HEK293 (cell line): ENCODE data around the gene ANTXR1.

Experiments used
- CTCF ChIA-PET: fragments of 350-600 bp; formaldehyde crosslinking; extraction: SDS; loops from one replicate; lab custom pipeline; 2021; ENCODE audit warnings: antibody characterized with exemption; lab: Yijun Ruan, JAX
- POLR2A ChIA-PET: fragments of 300-600 bp; formaldehyde crosslinking; extraction: SDS; loops from one replicate; lab custom pipeline; 2020; ENCODE audit warnings: antibody characterized with exemption, inconsistent platforms; lab: Yijun Ruan, JAX
- H3K27ac ChIP-seq: fragments of 200-500 bp; sonication (Bioruptor generic); 2 replicates; pipeline ENCODE4 v1.5.1; 2014; ENCODE audit warnings: low read depth, low read length, control low read depth, inconsistent platforms; ENCODE audit errors: extremely low read depth
- H3K36me3 ChIP-seq, 2 experiments: fragments of 200-500 bp in 1 of 2; sonication (Bioruptor generic) in 1 of 2; 1 replicate in 1 of 2; 2 replicates in 1 of 2; pipeline ENCODE4 v1.5.1; 2014 to 2017; ENCODE audit warnings: inconsistent platforms in 2 of 2, low read length in 2 of 2; ENCODE audit not compliant: control insufficient read depth in 2 of 2, insufficient read depth in 1 of 2
- H3K4me1 ChIP-seq: fragments of 200-500 bp; sonication (Bioruptor generic); 2 replicates; pipeline ENCODE4 v1.5.1; 2014; ENCODE audit warnings: mild to moderate bottlenecking, low read length, inconsistent platforms; ENCODE audit not compliant: control insufficient read depth, insufficient read depth
- H3K4me3 ChIP-seq: 2 replicates; pipeline ENCODE4 v1.5.1; 2011; ENCODE audit warnings: low read depth, mild to moderate bottlenecking, control low read depth, low read length, moderate library complexity
- H3K9me3 ChIP-seq: fragments of 200-500 bp; sonication (Bioruptor generic); 2 replicates; pipeline ENCODE4 v1.5.1; 2014; ENCODE audit warnings: low read depth, low read length, inconsistent platforms; ENCODE audit not compliant: control insufficient read depth, insufficient read depth
- HOXC10 ChIP-seq: sonication (generic); formaldehyde crosslinking; IDR thresholded peaks from 2 replicates; pipeline ENCODE4 v1.8.1; 2023; ENCODE audit warnings: mild to moderate bottlenecking, missing genetic modification reagents
- KLF17 ChIP-seq: fragments of 450-650 bp; formaldehyde crosslinking; IDR thresholded peaks from 2 replicates; pipeline ENCODE4 v1.5.1; 2016; ENCODE audit warnings: missing biosample characterization, missing genetic modification characterization
- KLF7 ChIP-seq: fragments of 450-650 bp; formaldehyde crosslinking; IDR thresholded peaks from 2 replicates; pipeline ENCODE4 v1.5.1; 2016; ENCODE audit warnings: missing biosample characterization, missing genetic modification characterization, borderline replicate concordance
- REST ChIP-seq: fragments of 450-650 bp; formaldehyde crosslinking; IDR thresholded peaks from 2 replicates; pipeline ENCODE4 v1.5.1; 2016; ENCODE audit warnings: missing biosample characterization, missing genetic modification characterization
- ZNF10 ChIP-seq: fragments of 450-650 bp; formaldehyde crosslinking; IDR thresholded peaks from 2 replicates; pipeline ENCODE4 v1.5.1; 2017; ENCODE audit warnings: missing biosample characterization, missing genetic modification characterization
- ZNF114 ChIP-seq: fragments of 450-650 bp; formaldehyde crosslinking; IDR thresholded peaks from 2 replicates; pipeline ENCODE4 v1.5.0; 2017; ENCODE audit warnings: missing biosample characterization, missing genetic modification characterization
- ZNF121 ChIP-seq: fragments of 450-650 bp; formaldehyde crosslinking; IDR thresholded peaks from 2 replicates; pipeline ENCODE4 v1.5.1; 2016; ENCODE audit warnings: missing biosample characterization, missing genetic modification characterization
- ZNF133 ChIP-seq: fragments of 450-650 bp; formaldehyde crosslinking; IDR thresholded peaks from 2 replicates; pipeline ENCODE4 v1.5.1; 2016; ENCODE audit warnings: missing biosample characterization, missing genetic modification characterization
- ZNF174 ChIP-seq: fragments of 450-650 bp; formaldehyde crosslinking; IDR thresholded peaks from 2 replicates; pipeline ENCODE4 v1.5.0; 2017; ENCODE audit warnings: missing biosample characterization, mild to moderate bottlenecking, missing genetic modification characterization
- ZNF266 ChIP-seq: fragments of 450-650 bp; formaldehyde crosslinking; IDR thresholded peaks from 2 replicates; pipeline ENCODE4 v1.5.1; 2016; ENCODE audit warnings: missing biosample characterization, missing genetic modification characterization, low read depth
- ZNF292 ChIP-seq: fragments of 450-650 bp; formaldehyde crosslinking; IDR thresholded peaks from 2 replicates; pipeline ENCODE4 v1.5.1; 2016; ENCODE audit warnings: low read depth, missing biosample characterization, missing genetic modification characterization, borderline replicate concordance
- ZNF302 ChIP-seq: fragments of 450-650 bp; formaldehyde crosslinking; IDR thresholded peaks from 2 replicates; pipeline ENCODE4 v1.5.1; 2016; ENCODE audit warnings: missing biosample characterization, missing genetic modification characterization, low read depth
- ZNF335 ChIP-seq: fragments of 450-650 bp; formaldehyde crosslinking; conservative IDR thresholded peaks from 2 replicates; pipeline ENCODE4 v1.5.1; 2016; ENCODE audit warnings: missing biosample characterization, missing genetic modification characterization
- ZNF391 ChIP-seq: fragments of 450-650 bp; formaldehyde crosslinking; IDR thresholded peaks from 2 replicates; pipeline ENCODE4 v1.5.1; 2016; ENCODE audit warnings: low read depth, missing biosample characterization, missing genetic modification characterization, borderline replicate concordance
- ZNF404 ChIP-seq: fragments of 450-650 bp; formaldehyde crosslinking; IDR thresholded peaks from 2 replicates; pipeline ENCODE4 v1.5.1; 2017; ENCODE audit warnings: missing biosample characterization, missing genetic modification characterization
- ZNF416 ChIP-seq: fragments of 450-650 bp; formaldehyde crosslinking; IDR thresholded peaks from 2 replicates; pipeline ENCODE4 v1.5.1; 2016; ENCODE audit warnings: missing biosample characterization, missing genetic modification characterization
- ZNF521 ChIP-seq: fragments of 450-650 bp; formaldehyde crosslinking; IDR thresholded peaks from 2 replicates; pipeline ENCODE4 v1.5.1; 2017; ENCODE audit warnings: missing biosample characterization, mild to moderate bottlenecking, missing genetic modification characterization
- ZNF530 ChIP-seq: fragments of 450-650 bp; formaldehyde crosslinking; IDR thresholded peaks from 2 replicates; pipeline ENCODE4 v1.5.1; 2016; ENCODE audit warnings: low read depth, missing biosample characterization, missing genetic modification characterization
- ZNF544 ChIP-seq: fragments of 450-650 bp; formaldehyde crosslinking; IDR thresholded peaks from 2 replicates; pipeline ENCODE4 v1.5.0; 2017; ENCODE audit warnings: missing biosample characterization, missing genetic modification characterization
- ZNF585B ChIP-seq: fragments of 450-650 bp; formaldehyde crosslinking; IDR thresholded peaks from 2 replicates; pipeline ENCODE4 v1.5.1; 2016; ENCODE audit warnings: missing biosample characterization, missing genetic modification characterization
- ZNF623 ChIP-seq: fragments of 450-650 bp; formaldehyde crosslinking; IDR thresholded peaks from 2 replicates; pipeline ENCODE4 v1.5.1; 2016; ENCODE audit warnings: missing biosample characterization, missing genetic modification characterization
- ZNF626 ChIP-seq: fragments of 450-650 bp; sonication (Bioruptor Pico); formaldehyde crosslinking; IDR thresholded peaks from 2 replicates; pipeline ENCODE4 v1.5.1; 2018; ENCODE audit warnings: missing biosample characterization, missing genetic modification characterization, inconsistent platforms
- ZNF660 ChIP-seq: fragments of 450-650 bp; IDR thresholded peaks from 2 replicates; pipeline ENCODE4 v1.5.1; 2018; ENCODE audit warnings: missing biosample characterization, mild to moderate bottlenecking, missing genetic modification characterization
- ZNF777 ChIP-seq: fragments of 450-650 bp; formaldehyde crosslinking; IDR thresholded peaks from 2 replicates; pipeline ENCODE4 v1.5.1; 2017; ENCODE audit warnings: missing biosample characterization, missing genetic modification characterization, borderline replicate concordance
- TF ChIP-seq, protein P1 (sequence below): fragments of 450-650 bp; formaldehyde crosslinking; conservative IDR thresholded peaks from 2 replicates; pipeline ENCODE4 v1.5.1; 2016; ENCODE audit warnings: low read depth, missing biosample characterization, missing genetic modification characterization

The ANTXR1 gene

DNA sequence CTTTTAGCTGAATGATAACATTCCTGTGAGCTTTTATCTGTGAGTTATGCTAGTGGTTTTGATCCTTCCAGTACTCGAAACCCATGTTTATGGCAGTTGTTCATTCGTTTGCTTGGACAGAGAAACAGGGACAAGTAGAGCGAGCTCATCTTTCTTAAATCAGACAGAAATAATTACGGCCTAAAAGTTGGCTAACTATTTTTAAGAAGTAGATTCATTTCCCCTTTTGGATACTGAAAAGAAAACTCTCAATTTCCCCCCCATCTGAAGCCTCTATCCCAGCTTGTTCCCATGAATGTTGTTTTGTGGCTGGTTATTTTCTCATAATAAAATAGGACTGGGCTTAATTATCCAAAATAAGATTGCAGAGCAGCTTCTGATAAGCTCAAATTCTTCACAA lies 67.1 kb downstream of the ANTXR1 start (continued):
- no peak for TF ChIP-seq ZNF416 (tag by site-specific recombination)
- TF ChIP-seq, all 188 proteins: peak for 0

DNA sequence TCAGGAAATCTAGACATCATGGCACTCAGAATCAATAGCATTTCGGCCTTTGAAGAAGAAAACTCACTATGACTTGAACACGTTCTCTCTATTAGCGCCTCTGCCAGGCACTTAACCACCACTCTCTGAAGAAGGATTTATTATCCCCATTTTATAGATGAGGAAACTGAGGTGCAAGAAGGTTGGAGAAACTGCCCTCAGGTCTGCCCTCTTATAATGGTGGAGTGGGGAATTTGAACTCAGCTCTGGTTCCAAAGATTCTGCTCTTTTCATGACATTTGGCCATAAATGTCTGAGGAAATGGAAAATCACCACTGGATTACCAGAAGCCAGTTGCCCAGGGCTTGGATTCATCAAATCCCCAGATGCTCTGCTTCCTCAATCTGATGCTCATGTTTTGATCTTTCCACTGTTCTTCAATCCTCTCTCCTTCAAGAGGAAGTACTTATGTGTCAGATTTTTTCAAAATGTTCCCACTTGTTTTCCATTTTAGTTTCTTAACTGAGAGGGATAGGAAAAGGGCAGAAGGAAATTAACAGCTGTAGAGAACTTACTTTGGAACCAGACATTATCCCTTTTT lies 68.1 kb downstream of the ANTXR1 start:
- TF ChIP-seq ZNF121 (tag by site-specific recombination) (no peak), REST (tag by site-specific recombination) (no peak), KLF17 (tag by site-specific recombination) (no peak), ZNF302 (tag by site-specific recombination) (no peak), ZNF623 (tag by site-specific recombination) (no peak), ZNF174 (tag by site-specific recombination) (no peak), ZNF626 (no peak), ZNF585B (tag by site-specific recombination) (no peak), ZNF114 (no peak), ZNF530 (tag by site-specific recombination) (no peak), ZNF266 (tag by site-specific recombination) (no peak), ZNF292 (tag by site-specific recombination) (no peak)
- TF ChIP-seq, all 188 proteins: peak for 0
- ChIA-PET POLR2A (no interaction called here), CTCF (interaction anchor here (0.7 to 0.8 kb wide), 2 partner anchors 69 to 226 kb away, joined by 3 read pairs; no protein-coding TSS in a partner anchor)
- Histone ChIP-seq H3K4me3 (no peak overlapping the region), H3K4me1 (no peaks in the 10 kb centered on the region; the same call in 1 of the 2 replicates), H3K27ac (no peak overlapping the region), H3K36me3 (peaks cover 4 to 40% of the 10 kb centered on the region in 2 experiments), H3K9me3 (no peaks in the 10 kb centered on the region)

- ChIA-PET POLR2A (no interaction called here), CTCF (interaction anchor here (0.6 to 0.8 kb wide), 3 partner anchors 35 to 225 kb away, joined by 3 read pairs; no protein-coding TSS in a partner anchor)
- peaks cover 0 to 34% of the 10 kb centered on the region in 2 experiments; a peak in 2 of 3 replicates for H3K36me3 ChIP-seq
- H3K4me3 ChIP-seq: no peak overlapping the region
- H3K9me3 ChIP-seq: no peaks in the 10 kb centered on the region
- no peaks in the 10 kb centered on the region; the same call in 1 of the 2 replicates for H3K4me1 ChIP-seq
- H3K27ac ChIP-seq: no peak overlapping the region
- TF ChIP-seq ZNF404 (tag by site-specific recombination) (no peak), ZNF133 (tag by site-specific recombination) (no peak), ZNF391 (tag by site-specific recombination) (no peak), KLF7 (tag by site-specific recombination) (no peak), ZNF777 (no peak), ZNF10 (no peak), ZNF660 (tag by site-specific recombination) (no peak), HOXC10 (CRISPR knock-in tag) (no peak), ZNF521 (tag by site-specific recombination) (no peak), ZNF335 (no peak), ZNF266 (tag by site-specific recombination) (no peak), ZNF544 (tag by site-specific recombination) (no peak)
- TF ChIP-seq, protein P1, sequence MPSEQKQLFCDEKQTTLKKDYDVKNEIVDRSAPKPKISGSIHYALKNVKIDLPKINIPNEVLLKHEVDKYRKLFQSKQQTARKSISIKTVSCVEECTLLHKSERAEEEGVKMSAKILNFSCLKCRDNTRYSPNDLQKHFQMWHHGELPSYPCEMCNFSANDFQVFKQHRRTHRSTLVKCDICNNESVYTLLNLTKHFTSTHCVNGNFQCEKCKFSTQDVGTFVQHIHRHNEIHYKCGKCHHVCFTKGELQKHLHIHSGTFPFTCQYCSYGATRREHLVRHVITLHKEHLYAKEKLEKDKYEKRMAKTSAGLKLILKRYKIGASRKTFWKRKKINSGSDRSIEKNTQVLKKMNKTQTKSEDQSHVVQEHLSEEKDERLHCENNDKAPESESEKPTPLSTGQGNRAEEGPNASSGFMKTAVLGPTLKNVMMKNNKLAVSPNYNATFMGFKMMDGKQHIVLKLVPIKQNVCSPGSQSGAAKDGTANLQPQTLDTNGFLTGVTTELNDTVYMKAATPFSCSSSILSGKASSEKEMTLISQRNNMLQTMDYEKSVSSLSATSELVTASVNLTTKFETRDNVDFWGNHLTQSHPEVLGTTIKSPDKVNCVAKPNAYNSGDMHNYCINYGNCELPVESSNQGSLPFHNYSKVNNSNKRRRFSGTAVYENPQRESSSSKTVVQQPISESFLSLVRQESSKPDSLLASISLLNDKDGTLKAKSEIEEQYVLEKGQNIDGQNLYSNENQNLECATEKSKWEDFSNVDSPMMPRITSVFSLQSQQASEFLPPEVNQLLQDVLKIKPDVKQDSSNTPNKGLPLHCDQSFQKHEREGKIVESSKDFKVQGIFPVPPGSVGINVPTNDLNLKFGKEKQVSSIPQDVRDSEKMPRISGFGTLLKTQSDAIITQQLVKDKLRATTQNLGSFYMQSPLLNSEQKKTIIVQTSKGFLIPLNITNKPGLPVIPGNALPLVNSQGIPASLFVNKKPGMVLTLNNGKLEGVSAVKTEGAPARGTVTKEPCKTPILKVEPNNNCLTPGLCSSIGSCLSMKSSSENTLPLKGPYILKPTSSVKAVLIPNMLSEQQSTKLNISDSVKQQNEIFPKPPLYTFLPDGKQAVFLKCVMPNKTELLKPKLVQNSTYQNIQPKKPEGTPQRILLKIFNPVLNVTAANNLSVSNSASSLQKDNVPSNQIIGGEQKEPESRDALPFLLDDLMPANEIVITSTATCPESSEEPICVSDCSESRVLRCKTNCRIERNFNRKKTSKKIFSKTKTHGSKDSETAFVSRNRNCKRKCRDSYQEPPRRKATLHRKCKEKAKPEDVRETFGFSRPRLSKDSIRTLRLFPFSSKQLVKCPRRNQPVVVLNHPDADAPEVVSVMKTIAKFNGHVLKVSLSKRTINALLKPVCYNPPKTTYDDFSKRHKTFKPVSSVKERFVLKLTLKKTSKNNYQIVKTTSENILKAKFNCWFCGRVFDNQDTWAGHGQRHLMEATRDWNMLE: no peak
These were observed 68.8 kb downstream of the ANTXR1 start for GRCh38 chr2:69081757-69082156.
